Aorta (tissue), 5 donors: Measurements from ENCODE around the gene COL4A2. TPM values are rescaled to one million over a fixed set of nuclear protein-coding genes. Genes with fewer than 3 reads are reported as not detected.

Experiments
- ATAC-seq: fragments of 200-7000 bp; cut with Tn5 transposase; one replicate; pipeline ENCODE4 v1.9.1; 2022; ENCODE audit warnings: moderate library complexity; ENCODE audit not compliant: low FRiP score
- DNase-seq, 2 donors: peaks; one replicate each; pipeline ENCODE4 v3.0.0-alpha.2; 2020
- H3K27ac ChIP-seq, 2 donors: one replicate each; pipeline ENCODE4 v1.5.1; 2013; ENCODE audit warnings: low read length in 2 of 2, mild to moderate bottlenecking in 2 of 2, moderate library complexity in 2 of 2, control low read depth in 1 of 2, inconsistent platforms in 1 of 2, low read depth in 1 of 2
- H3K27me3 ChIP-seq, 2 donors: one replicate each; pipeline ENCODE4 v1.6.1; 2013; ENCODE audit warnings: control low read depth in 1 of 2, low read length in 1 of 2, mild to moderate bottlenecking in 1 of 2, moderate library complexity in 1 of 2; ENCODE audit not compliant: insufficient read depth in 2 of 2, control insufficient read depth in 1 of 2
- H3K36me3 ChIP-seq, 2 donors: one replicate each; pipeline ENCODE4 v1.6.1; 2013; ENCODE audit warnings: control low read depth in 1 of 2, low read length in 1 of 2, mild to moderate bottlenecking in 1 of 2; ENCODE audit not compliant: insufficient read depth in 2 of 2, control insufficient read depth in 1 of 2
- H3K4me1 ChIP-seq, 2 donors: one replicate each; pipeline ENCODE4 v1.6.1; 2013; ENCODE audit warnings: low read length in 2 of 2, control low read depth in 1 of 2, mild to moderate bottlenecking in 1 of 2, moderate library complexity in 1 of 2; ENCODE audit not compliant: insufficient read depth in 2 of 2, control insufficient read depth in 1 of 2
- H3K4me3 ChIP-seq, 2 donors: one replicate each; pipeline ENCODE4 v1.5.1; 2013; ENCODE audit warnings: low read length in 2 of 2, control low read depth in 1 of 2, mild to moderate bottlenecking in 1 of 2
- H3K9me3 ChIP-seq: one replicate; pipeline ENCODE4 v1.6.1; 2013; ENCODE audit warnings: mild to moderate bottlenecking, low read length; ENCODE audit not compliant: control insufficient read depth
- WGBS, 2 donors: extraction: QIAGEN DNeasy Blood & Tissue Kit; methylation state at CpG; one replicate each; pipeline ENCODE4 v1.1.7; 2013; 5-methylcytosine and 5-hydroxymethylcytosine counted together
- intact Hi-C, 2 donors: fragments of 100-400 bp; cut with DNase I; formaldehyde crosslinking; loops; one replicate each; pipeline versions ENCODE4 v1.14.2 to v1.15.0; 2022
- polyA plus RNA-seq, 2 donors: library from polyadenylated mRNA; stranded (reverse); fragments of 200-250 nt; gene quantifications; one replicate each; pipeline ENCODE4 v1.2.3, GENCODE V29; 2013
- total RNA-seq, 2 donors: library from RNA; stranded (reverse); fragmentation: NEBNext Ultra II Directional; extraction: Animal tissue kit (Norgen Biotek cat#: 25700); gene quantifications; one replicate each; pipeline ENCODE4 v1.2.1, GENCODE V29; 2021
- donor health status: healthy with polysubstance abuse.
- donor health status: Bipolar disorder and iron deficiency.
- donor health status: DM: no; HTN: no; CAD: no.
- donor health status: DM: no; HTN: no; CAD: no.
- donor health status: DM: yes; HTN: yes; CAD: no.

Gene COL4A2
- total and polyA plus RNA-seq, 4 donors: 117 to 1,110 (median 681) TPM

DNA sequence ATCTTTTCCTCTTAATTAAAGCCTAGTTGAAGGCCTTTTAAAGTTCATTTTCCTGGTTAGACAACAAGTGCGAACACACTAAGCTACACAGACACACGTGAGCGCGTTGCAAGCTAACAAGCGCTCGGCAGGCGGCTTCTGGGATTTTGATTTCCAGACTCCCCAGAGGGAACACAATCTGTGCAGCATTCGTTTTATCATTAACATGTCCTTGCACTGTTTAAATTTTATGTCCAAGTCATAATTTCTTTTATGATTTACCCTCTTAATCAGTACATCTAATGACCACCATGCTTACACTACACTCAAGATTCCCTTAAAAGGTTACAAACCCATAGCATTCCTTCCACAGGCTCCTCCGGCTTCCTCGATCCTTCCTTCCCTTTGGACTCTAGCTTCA, 16.9 kb upstream of the COL4A2 start:
- no peak for ATAC-seq
- 76 to 80% methylated on average over 10 of the region's 10 CpGs for WGBS, 2 donors
- H3K4me3 ChIP-seq: no peak overlapping the region
- no peak overlapping the region for H3K27ac ChIP-seq
- intact Hi-C loops: no loop called here
- H3K9me3 ChIP-seq: no peaks in the 10 kb centered on the region
- peaks cover 2% of the 10 kb centered on the region in 2 donors for H3K4me1 ChIP-seq
- no peak for DNase-seq
- H3K27me3 ChIP-seq: no peaks in the 10 kb centered on the region
- H3K36me3 ChIP-seq: no peaks in the 10 kb centered on the region

DNA sequence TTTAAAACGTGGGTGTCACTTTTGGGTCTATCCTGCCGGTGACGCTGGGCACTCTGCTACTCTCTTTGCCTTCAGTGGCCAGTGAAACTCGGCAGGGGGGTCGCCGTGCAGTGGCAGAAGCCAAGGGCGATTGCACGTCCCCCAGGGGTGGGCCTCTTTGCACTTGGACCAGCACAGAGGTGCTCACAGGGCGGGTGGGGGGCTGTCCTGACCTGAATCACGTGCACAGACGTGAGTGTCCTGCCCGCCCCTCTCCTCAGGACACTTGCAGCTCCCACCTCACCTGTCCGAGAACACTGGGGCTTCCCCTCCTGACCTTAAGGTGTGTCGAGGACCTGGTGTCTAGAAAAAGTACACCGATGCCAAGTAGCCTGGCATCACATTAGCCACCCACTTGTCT, 16.3 kb upstream of the COL4A2 start:
- intact Hi-C loops: no loop called here
- peaks cover 0 to 2% of the 10 kb centered on the region in 2 donors for H3K4me1 ChIP-seq
- H3K27ac ChIP-seq: no peak overlapping the region
- no peaks in the 10 kb centered on the region for H3K36me3 ChIP-seq
- no peaks in the 10 kb centered on the region for H3K27me3 ChIP-seq
- DNase-seq: no peak
- no peak overlapping the region for H3K4me3 ChIP-seq
- 73 to 77% methylated on average over 15 of the region's 15 CpGs for WGBS, 2 donors
- no peaks in the 10 kb centered on the region for H3K9me3 ChIP-seq
- peak; percentile 20 for ATAC-seq

DNA sequence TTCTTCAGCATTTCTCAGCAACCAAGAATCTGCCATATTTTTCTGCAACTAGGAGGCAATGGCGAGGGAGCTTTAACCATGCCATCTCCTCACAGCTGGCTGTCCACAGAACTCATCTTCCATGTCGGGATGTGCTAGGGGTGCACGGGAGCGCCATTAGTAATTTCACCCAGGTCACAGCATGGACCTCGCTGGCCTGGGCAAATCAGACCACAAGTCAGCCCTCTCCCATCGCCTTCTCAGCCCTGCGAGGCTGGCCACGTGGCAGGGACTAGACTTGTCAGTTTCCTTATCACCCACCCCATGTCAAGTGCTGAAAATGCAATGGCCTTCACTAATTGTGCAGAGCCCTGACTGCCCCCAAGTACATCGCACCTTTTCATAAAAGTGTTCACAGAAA, 15.8 kb upstream of the COL4A2 start:
- H3K4me1 ChIP-seq: peaks cover 0 to 2% of the 10 kb centered on the region in 2 donors
- H3K36me3 ChIP-seq: no peaks in the 10 kb centered on the region
- no peaks in the 10 kb centered on the region for H3K9me3 ChIP-seq
- intact Hi-C loops: no loop called here
- no peak for ATAC-seq
- H3K27me3 ChIP-seq: no peaks in the 10 kb centered on the region
- H3K27ac ChIP-seq: no peak overlapping the region
- DNase-seq: no peak
- WGBS, 2 donors: 89% methylated on average over 9 of the region's 9 CpGs
- no peak overlapping the region for H3K4me3 ChIP-seq

DNA sequence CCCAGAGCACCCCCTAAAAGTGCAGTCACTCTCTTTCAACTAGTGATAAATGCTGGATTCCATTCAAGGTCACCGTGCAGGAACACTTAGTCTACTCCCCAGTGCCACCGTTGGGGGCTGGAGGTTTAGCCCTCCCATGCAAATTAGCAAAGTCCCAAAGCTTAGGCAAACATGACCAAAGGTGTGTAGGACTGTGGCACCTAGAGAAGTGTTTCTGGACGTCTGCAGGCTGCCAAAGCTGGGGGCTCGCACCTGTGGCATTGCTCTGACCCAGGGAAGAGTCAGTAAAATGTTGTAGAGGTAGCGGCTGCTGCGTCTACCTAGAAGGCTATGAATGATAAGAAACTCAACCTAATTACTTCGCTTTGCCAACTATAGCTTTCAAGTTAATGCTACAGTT, 14.0 kb upstream of the COL4A2 start:
- no peak overlapping the region for H3K27ac ChIP-seq
- 72 to 80% methylated on average over 7 of the region's 7 CpGs for WGBS, 2 donors

DNA sequence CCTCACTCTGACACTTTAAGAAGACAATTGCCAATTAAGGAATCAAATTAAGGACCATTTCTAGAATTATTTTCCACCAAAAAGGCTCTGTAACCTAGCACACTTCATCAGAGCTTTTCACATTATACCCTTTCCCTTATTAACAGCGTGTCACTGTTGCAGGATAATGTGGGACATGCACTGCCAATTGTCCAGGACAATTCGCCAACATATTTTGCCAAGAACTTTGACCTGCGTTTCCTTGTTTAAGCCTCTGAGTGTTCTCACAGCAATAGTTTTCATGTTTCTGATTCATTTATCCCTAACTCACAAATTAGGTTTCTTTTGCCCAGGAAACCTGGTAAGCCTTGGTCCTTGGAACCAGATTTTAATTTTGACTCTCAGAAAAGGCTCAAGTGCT, 13.4 kb upstream of the COL4A2 start:
- Histone ChIP-seq H3K4me1 (no peaks in the 10 kb centered on the region), H3K9me3 (no peaks in the 10 kb centered on the region), H3K4me3 (no peak overlapping the region), H3K27ac (peak overlapping the region in 1 of 2 donors; percentile 23), H3K36me3 (no peaks in the 10 kb centered on the region), H3K27me3 (no peaks in the 10 kb centered on the region)
- DNase-seq (no peak), ATAC-seq (no peak)
- WGBS, 2 donors: 10 to 17% methylated on average over 3 of the region's 3 CpGs
- intact Hi-C loops: no loop called here

More for the DNA sequence above, 14.0 kb upstream of the COL4A2 start:
- DNase-seq (no peak), ATAC-seq (no peak)
- Histone ChIP-seq H3K4me3 (no peak overlapping the region), H3K9me3 (no peaks in the 10 kb centered on the region), H3K27me3 (no peaks in the 10 kb centered on the region), H3K4me1 (no peaks in the 10 kb centered on the region), H3K36me3 (no peaks in the 10 kb centered on the region)
- intact Hi-C loops: no loop called here

DNA sequence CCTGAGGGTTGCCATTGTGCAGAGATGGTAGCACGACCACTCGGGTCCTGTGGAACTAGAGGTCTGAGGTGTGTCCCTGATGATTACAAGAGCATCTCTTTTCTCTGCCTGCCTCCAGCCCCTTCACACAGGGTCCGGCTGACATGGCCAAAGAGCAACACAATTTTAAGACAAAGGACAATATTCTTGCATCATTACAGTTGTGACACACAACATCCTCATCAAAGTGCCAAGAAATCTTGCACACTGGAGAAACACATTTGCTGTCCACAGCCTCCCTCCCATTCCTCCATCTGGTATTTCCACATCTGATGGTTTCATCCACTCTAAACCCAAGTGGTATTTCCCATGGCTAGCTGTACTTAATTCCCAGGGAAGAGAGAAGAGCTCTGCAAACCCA, 12.9 kb upstream of the COL4A2 start:
- no peak for ATAC-seq
- Histone ChIP-seq H3K27me3 (no peaks in the 10 kb centered on the region), H3K4me3 (no peak overlapping the region), H3K36me3 (no peaks in the 10 kb centered on the region), H3K27ac (peak overlapping the region in 1 of 2 donors; percentile 23), H3K9me3 (no peaks in the 10 kb centered on the region), H3K4me1 (peaks cover 0 to 2% of the 10 kb centered on the region in 2 donors)
- intact Hi-C loops: no loop called here
- DNase-seq: no peak
- WGBS, 2 donors: 46 to 79% methylated on average over 3 of the region's 3 CpGs

DNA sequence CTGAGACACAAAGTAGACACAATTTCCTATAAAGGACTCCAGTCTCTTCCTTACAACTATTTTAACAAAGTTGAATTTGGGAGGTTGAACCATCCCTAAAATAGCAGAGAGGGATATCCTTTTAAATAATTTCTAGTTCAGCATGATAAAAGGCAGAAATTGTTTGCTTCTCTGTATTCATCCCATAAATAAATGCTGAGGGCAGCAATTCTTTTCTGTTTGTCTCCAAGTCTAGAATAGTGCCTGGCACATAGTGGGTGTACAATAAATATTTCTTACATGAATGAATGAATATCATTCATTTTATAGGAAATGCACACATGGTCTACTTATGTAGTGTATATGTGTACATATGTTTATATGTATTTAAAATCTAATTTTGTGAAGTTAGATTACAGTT, 12.5 kb upstream of the COL4A2 start:
- DNase-seq: no peak
- intact Hi-C loops: no loop called here
- Histone ChIP-seq H3K4me3 (no peak overlapping the region), H3K36me3 (no peaks in the 10 kb centered on the region), H3K4me1 (peaks cover 0 to 3% of the 10 kb centered on the region in 2 donors), H3K9me3 (no peaks in the 10 kb centered on the region), H3K27ac (no peak overlapping the region), H3K27me3 (no peaks in the 10 kb centered on the region)
- no peak for ATAC-seq

DNA sequence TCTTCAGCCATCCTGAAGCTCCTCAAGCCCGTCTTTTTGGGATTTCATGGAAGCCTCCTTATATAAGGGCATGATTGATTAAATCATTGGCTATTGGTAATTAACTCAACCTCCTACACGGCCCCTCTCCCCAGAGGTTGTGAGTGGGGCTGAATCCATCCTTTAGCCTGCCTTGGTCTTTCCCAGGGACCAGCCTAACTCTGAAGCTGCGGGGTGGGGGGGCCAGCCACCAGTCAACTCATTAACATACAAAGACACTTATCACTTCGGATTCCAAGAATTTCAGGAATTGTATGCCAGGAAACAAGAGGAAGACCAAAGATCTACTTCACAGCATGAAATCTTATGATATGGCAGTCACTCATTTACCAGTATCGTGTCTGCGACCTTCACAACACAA, 10.1 kb upstream of the COL4A2 start:
- ATAC-seq: no peak
- H3K9me3 ChIP-seq: no peaks in the 10 kb centered on the region
- H3K4me1 ChIP-seq: peaks cover 0 to 7% of the 10 kb centered on the region in 2 donors
- 77 to 84% methylated on average over 6 of the region's 6 CpGs for WGBS, 2 donors
- no peak overlapping the region for H3K4me3 ChIP-seq
- H3K27ac ChIP-seq: no peak overlapping the region
- H3K27me3 ChIP-seq: no peaks in the 10 kb centered on the region
- intact Hi-C loops: no loop called here
- no peaks in the 10 kb centered on the region for H3K36me3 ChIP-seq
- DNase-seq: no peak

DNA sequence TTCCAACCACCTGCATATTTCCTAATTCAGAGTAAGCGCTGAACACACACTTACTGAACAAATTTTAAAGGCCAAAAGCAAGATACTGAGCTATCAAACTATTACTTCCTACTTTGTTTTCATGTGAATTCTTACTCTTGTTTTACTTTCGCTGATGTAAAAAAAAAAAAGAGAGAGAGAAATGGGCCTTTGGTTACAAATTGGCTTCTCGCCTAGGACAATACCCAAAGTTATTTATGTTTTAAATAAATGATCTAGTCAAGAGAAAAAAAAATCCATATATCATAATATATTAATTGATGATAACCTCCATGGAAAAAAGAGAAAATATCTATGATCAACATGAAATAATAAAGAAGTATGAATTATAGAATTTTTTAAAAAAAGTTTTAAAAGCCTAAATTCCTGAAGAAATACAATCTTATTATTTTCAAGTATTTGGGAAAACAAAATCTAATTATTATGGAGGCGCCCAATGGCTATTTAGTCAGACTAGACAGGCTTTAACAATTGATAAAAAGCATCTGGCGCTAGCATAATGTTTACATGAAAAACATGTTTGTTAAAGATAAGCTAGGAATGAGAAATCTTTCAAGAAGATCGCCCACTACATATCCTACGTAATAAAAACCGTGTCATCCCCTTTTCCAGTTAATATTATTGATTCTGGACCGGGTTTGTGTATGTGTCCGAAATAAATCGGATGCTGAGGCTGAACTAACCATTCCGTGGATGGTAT, 9.1 kb upstream of the COL4A2 start:
- H3K36me3 ChIP-seq: no peaks in the 10 kb centered on the region
- H3K4me3 ChIP-seq: no peak overlapping the region
- H3K27ac ChIP-seq: peak overlapping the region in 1 of 2 donors; percentile 29
- intact Hi-C loops: no loop called here
- H3K9me3 ChIP-seq: no peaks in the 10 kb centered on the region
- no peaks in the 10 kb centered on the region for H3K27me3 ChIP-seq
- no peak for DNase-seq
- H3K4me1 ChIP-seq: peaks cover 4 to 7% of the 10 kb centered on the region in 2 donors
- WGBS, 2 donors: 18 to 29% methylated on average over 12 of the region's 12 CpGs
- ATAC-seq: no peak
